A673 (cell line): ENCODE data around the gene TMOD1. TPM values are rescaled to one million over a fixed set of nuclear protein-coding genes. Genes with fewer than 3 reads are reported as not detected.

Source experiments
- BruUV-seq: library from RNA; stranded (reverse); fragments of 400-500 nt; replicated peaks from 2 replicates; lab custom pipeline; 2021; lab: Mats Ljungman, UMichigan
- CTCF ChIA-PET: fragments of 300-600 bp; sonication (Branson Sonifier 250); formaldehyde crosslinking; loops from one replicate; lab custom pipeline; 2022; ENCODE audit warnings: antibody characterized with exemption; lab: Charles Lee
- POLR2A ChIA-PET: fragments of 300-600 bp; sonication (Branson Sonifier 250); formaldehyde crosslinking; loops from one replicate; lab custom pipeline; 2022; ENCODE audit warnings: antibody characterized with exemption; ENCODE audit not compliant: low non-redundant PET; lab: Charles Lee
- DNase-seq: peaks from one replicate; pipeline ENCODE4 v3.0.0-alpha.2; 2015; ENCODE audit warnings: low spot score
- H3K27ac ChIP-seq: fragments of 200-600 bp; sonication (generic); 2 replicates; pipeline ENCODE4 v1.5.1; 2016; ENCODE audit warnings: mixed run types, low read depth, mild to moderate bottlenecking, mixed read lengths, antibody characterized with exemption, low read length; ENCODE audit not compliant: poor library complexity, severe bottlenecking
- H3K27me3 ChIP-seq: fragments of 200-600 bp; sonication (generic); replicated peaks from 2 replicates; pipeline ENCODE4 v1.6.1; 2017; ENCODE audit warnings: mixed run types, low read depth, mild to moderate bottlenecking, mixed read lengths, antibody characterized with exemption, low read length; ENCODE audit not compliant: insufficient read depth, poor library complexity
- H3K36me3 ChIP-seq: fragments of 200-600 bp; sonication (generic); 2 replicates; pipeline ENCODE4 v1.6.1; 2016; ENCODE audit warnings: mixed run types, mild to moderate bottlenecking, mixed read lengths, antibody characterized with exemption, low read length; ENCODE audit not compliant: insufficient read depth, poor library complexity, severe bottlenecking
- H3K4me1 ChIP-seq: fragments of 200-600 bp; sonication (generic); 2 replicates; pipeline ENCODE4 v1.6.1; 2017; ENCODE audit warnings: mixed run types, mild to moderate bottlenecking, mixed read lengths, antibody characterized with exemption, low read length; ENCODE audit not compliant: insufficient read depth, poor library complexity, severe bottlenecking
- H3K4me3 ChIP-seq: fragments of 200-600 bp; sonication (generic); 2 replicates; pipeline ENCODE4 v1.5.1; 2016; ENCODE audit warnings: low read depth, mixed run types, mild to moderate bottlenecking, mixed read lengths, low read length; ENCODE audit not compliant: poor library complexity, severe bottlenecking
- H3K9me3 ChIP-seq: fragments of 200-600 bp; sonication (generic); 2 replicates; pipeline ENCODE4 v1.6.1; 2016; ENCODE audit warnings: mixed run types, low read depth, mild to moderate bottlenecking, mixed read lengths, antibody characterized with exemption, low read length; ENCODE audit not compliant: poor library complexity, severe bottlenecking
- CTCF ChIP-seq: fragments of 300-800, 200-600 bp; sonication (generic); conservative IDR thresholded peaks from 2 replicates; pipeline ENCODE4 v1.5.1; 2017; ENCODE audit warnings: low read depth, mild to moderate bottlenecking, antibody characterized with exemption, low read length, moderate library complexity, mixed read lengths
- EZH2 ChIP-seq: fragments of 200-600 bp; sonication (generic); IDR thresholded peaks from 2 replicates; pipeline ENCODE4 v1.6.1; 2017; ENCODE audit warnings: borderline replicate concordance, low read depth, mild to moderate bottlenecking, mixed read lengths, antibody characterized with exemption, low read length; ENCODE audit not compliant: poor library complexity, severe bottlenecking
- intact Hi-C: fragments of 100-400 bp; cut with micrococcal nuclease; formaldehyde crosslinking; loops from one replicate; pipeline ENCODE4 v1.10.0; 2022; ENCODE audit not compliant: unreplicated experiment
- total RNA-seq: library from RNA; stranded (reverse); gene quantifications from 2 replicates; pipeline ENCODE4 v1.2.3, GENCODE V29; 2021

TMOD1 gene
- total RNA-seq, 1 experiment from 2014 or later, result 0.09 TPM

- POLR2A ChIA-PET, result no interaction called here
- no peaks in the 10 kb centered on the region for H3K36me3 ChIP-seq
- intact Hi-C loops, result no loop called here
- no peak overlapping the region for H3K4me3 ChIP-seq
- no peak for DNase-seq
- no peaks in the 10 kb centered on the region for H3K9me3 ChIP-seq
- H3K4me1 ChIP-seq, result no peaks in the 10 kb centered on the region
- TF ChIP-seq EZH2 (no peak), CTCF (no peak)
- H3K27ac ChIP-seq, result no peak overlapping the region
- CTCF ChIA-PET, result no interaction called here
- BruUV-seq, result no TSS peak
- peaks cover 5% of the 10 kb centered on the region for H3K27me3 ChIP-seq
Measured at GRCh38 chr9:97510797-97511654, 9.6 kb downstream of the TMOD1 start.

GRCh38 chr9:97511655-97512427, 10.4 kb downstream of the TMOD1 start:
- CTCF ChIA-PET, result no interaction called here
- TF ChIP-seq EZH2 (no peak), CTCF (no peak)
- H3K27ac ChIP-seq, result no peak overlapping the region
- no TSS peak for BruUV-seq
- H3K4me1 ChIP-seq, result no peaks in the 10 kb centered on the region
- H3K9me3 ChIP-seq, result no peaks in the 10 kb centered on the region
- no peak overlapping the region for H3K4me3 ChIP-seq
- no peaks in the 10 kb centered on the region for H3K27me3 ChIP-seq
- no peaks in the 10 kb centered on the region for H3K36me3 ChIP-seq
- no peak for DNase-seq
- intact Hi-C loops, result no loop called here
- POLR2A ChIA-PET, result no interaction called here

GRCh38 chr9:97512966-97513560, 11.6 kb downstream of the TMOD1 start:
- no TSS peak for BruUV-seq
- no peak overlapping the region for H3K4me3 ChIP-seq
- TF ChIP-seq CTCF, result no peak
- TF ChIP-seq EZH2, result no peak
- no peaks in the 10 kb centered on the region for H3K4me1 ChIP-seq
- DNase-seq, result no peak
- POLR2A ChIA-PET, result no interaction called here
- H3K27ac ChIP-seq, result no peak overlapping the region
- intact Hi-C loops, result no loop called here
- H3K9me3 ChIP-seq, result no peaks in the 10 kb centered on the region
- H3K36me3 ChIP-seq, result no peaks in the 10 kb centered on the region
- CTCF ChIA-PET, result no interaction called here
- H3K27me3 ChIP-seq, result no peaks in the 10 kb centered on the region
